ENCODE measurements around the gene POC1B.

Gene POC1B

DNA sequence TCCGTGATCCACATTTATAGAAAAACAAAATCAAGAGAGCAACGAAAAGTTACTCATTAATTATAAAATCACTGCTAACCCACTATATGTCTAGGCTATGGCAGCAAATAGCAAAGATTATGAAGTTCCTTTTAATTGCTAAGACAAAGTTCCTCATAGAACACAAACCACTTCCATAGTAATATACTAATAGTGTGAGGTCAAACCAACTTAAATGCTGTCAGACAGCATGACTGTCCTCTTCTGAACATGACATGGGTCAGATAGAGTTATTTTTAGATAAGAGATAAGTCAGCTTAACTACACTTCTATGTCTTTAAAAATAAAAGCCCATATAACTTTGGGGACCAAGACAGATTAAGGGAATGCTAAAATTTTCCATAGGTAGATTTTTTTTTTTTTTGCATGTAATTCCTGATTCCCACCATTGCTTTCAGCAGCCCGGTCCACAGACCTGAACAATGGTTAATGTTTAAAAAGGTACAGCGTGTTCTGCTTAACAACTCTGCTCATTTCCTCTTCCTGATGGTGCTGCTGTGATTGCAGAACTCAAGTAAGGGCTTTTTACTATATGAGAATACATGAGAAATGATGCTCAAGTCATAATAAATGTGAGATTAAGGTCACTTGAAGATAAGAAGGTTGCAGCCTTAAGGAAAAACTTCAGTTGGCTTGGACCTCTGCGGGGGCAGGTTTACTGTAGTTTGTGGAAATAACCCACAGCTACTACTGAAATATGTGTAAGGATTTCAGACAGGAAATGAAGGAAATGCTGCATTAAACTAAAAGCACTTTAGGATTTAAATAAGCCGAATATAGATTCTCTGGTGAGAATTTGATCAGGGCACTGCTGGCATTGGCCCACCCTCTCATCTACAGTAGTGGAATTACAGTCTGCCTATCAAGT, 135.8 kb downstream of the POC1B start:
- DNase-seq (ENCODE audit: low read depth in 1 of 2, low spot score in 1 of 2) = no peak

- DNase-seq (ENCODE audit: low read depth in 1 of 2, low spot score in 1 of 2) = no peak
These were observed 139.7 kb downstream of the POC1B start for GRCh38 chr12:89386138-89386537.

GRCh38 chr12:89384807-89385206, 141.0 kb downstream of the POC1B start:
- no peak for DNase-seq (ENCODE audit: low read depth in 1 of 2, low spot score in 1 of 2)

- DNase-seq (ENCODE audit: low read depth in 1 of 2, low spot score in 1 of 2) = no peak
These were observed 141.6 kb downstream of the POC1B start for GRCh38 chr12:89384050-89384758.

- no peak for DNase-seq (ENCODE audit: low read depth in 1 of 2, low spot score in 1 of 2)
These were observed 142.4 kb downstream of the POC1B start for GRCh38 chr12:89383235-89384049.

DNA sequence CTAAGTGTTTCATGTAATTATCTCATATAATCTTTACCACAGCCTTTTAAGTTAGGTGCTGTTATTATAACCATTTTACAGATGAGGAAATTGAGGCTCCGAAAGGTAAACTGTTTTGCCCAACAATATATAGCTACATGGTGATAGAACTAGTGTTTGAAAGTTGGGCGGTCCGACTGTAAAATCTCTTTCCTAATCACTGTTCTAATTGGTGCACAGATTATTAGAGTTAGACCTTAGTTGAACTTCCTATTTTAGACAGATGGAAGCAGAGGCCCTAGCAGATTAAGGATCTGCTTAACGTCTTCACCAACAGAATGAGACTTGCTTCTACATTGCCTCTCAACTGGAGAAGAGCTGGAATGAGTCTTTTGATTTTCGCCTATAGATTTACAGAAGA, 143.5 kb downstream of the POC1B start:
- no peak for DNase-seq (ENCODE audit: low read depth in 1 of 2, low spot score in 1 of 2)

- DNase-seq (ENCODE audit: low read depth in 1 of 2, low spot score in 1 of 2) = no peak
These were observed 145.9 kb downstream of the POC1B start for GRCh38 chr12:89379839-89380467.

GRCh38 chr12:89379148-89379838, 146.6 kb downstream of the POC1B start:
- DNase-seq (ENCODE audit: low read depth in 1 of 2, low spot score in 1 of 2) = no peak

- DNase-seq (ENCODE audit: low read depth in 1 of 2, low spot score in 1 of 2) = no peak
These were observed 149.0 kb downstream of the POC1B start for GRCh38 chr12:89376844-89377243.

GRCh38 chr12:89376202-89376529, 149.7 kb downstream of the POC1B start:
- DNase-seq (ENCODE audit: low read depth in 1 of 2, low spot score in 1 of 2) = no peak

- no peak for DNase-seq (ENCODE audit: low read depth in 1 of 2, low spot score in 1 of 2)
These were observed 151.9 kb downstream of the POC1B start for GRCh38 chr12:89373763-89374572.

DNA sequence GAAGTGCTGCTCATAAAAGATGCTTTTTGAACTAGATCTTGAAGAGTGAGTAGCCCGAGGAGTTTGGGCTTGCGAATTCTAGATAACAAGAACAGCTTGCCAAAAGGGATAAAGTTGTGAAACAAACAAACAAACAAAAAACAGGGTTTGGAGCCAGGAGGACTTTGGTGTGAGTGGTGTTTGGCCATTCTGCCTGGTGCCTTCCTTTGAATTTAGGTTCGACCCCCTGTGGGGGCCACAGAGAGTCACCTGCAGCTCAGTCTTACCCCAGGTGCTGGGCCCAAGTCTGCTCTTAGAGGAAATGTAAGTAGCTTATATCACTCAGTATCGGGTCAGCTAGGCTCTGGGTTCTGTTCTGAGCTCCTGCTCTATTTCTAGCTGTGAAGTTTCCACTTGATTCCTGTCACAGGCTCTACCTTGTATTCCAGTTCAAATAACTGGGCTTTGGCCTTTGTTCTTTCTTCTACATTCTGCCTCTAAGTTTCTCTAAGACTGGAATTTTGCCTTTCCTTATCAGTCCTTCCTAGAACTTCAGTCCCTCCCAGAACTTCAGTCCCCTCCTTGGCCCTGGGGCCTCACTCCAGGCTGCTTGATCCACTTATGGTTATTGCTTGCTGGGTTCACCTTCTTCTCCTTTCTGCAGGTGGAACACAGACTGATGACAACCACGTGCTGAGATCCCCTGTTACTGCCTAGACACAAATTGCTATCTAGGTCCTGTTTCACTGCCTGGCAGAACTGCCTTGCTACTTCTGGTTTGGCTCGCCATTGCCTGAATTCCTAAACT, 153.1 kb downstream of the POC1B start:
- no peak for DNase-seq (ENCODE audit: low read depth in 1 of 2, low spot score in 1 of 2)

GRCh38 chr12:89370850-89371249, 155.0 kb downstream of the POC1B start:
- DNase-seq (ENCODE audit: low read depth in 1 of 2, low spot score in 1 of 2) = no peak

- no peak for DNase-seq (ENCODE audit: low read depth in 1 of 2, low spot score in 1 of 2)
These were observed 155.4 kb downstream of the POC1B start for GRCh38 chr12:89370421-89370831.
